Immature natural killer cell (primary cell): ENCODE results near the gene CDR2L. TPM values are rescaled to one million over a fixed set of nuclear protein-coding genes. Genes with fewer than 3 reads are reported as not detected.
"Not testable (repeated sequence)": the region's sequence is repeated elsewhere in the genome, so short reads cannot be mapped to it uniquely, and the experiment has no call there.

Source experiments
- DNase-seq, 3 donors: peaks; one replicate each; pipeline ENCODE4 v3.0.0; 2022; ENCODE audit warnings: mixed read lengths in 1 of 3
- H3K27ac Mint-ChIP-seq, 6 donors: one replicate each; pipeline ENCODE4 v1.8.0; 2020; ENCODE audit warnings: mixed read lengths in 6 of 6, mild to moderate bottlenecking in 5 of 6, inconsistent platforms in 4 of 6, moderate library complexity in 3 of 6
- H3K27me3 Mint-ChIP-seq, 3 donors: one replicate each; pipeline ENCODE4 v1.8.0; 2020 to 2021; ENCODE audit warnings: low read depth in 3 of 3, mild to moderate bottlenecking in 3 of 3, mixed read lengths in 3 of 3, moderate library complexity in 3 of 3, inconsistent platforms in 1 of 3
- H3K36me3 Mint-ChIP-seq, 3 donors: one replicate each; pipeline ENCODE4 v1.8.0; 2020; ENCODE audit warnings: mixed read lengths in 3 of 3, inconsistent platforms in 2 of 3, mild to moderate bottlenecking in 2 of 3
- H3K4me1 Mint-ChIP-seq, 2 donors: one replicate each; pipeline ENCODE4 v1.8.0; 2020; ENCODE audit warnings: inconsistent platforms in 2 of 2, mild to moderate bottlenecking in 2 of 2, mixed read lengths in 2 of 2, moderate library complexity in 1 of 2
- H3K4me3 Mint-ChIP-seq, 5 donors: one replicate each; pipeline ENCODE4 v1.8.0; 2020; ENCODE audit warnings: mild to moderate bottlenecking in 5 of 5, mixed read lengths in 5 of 5, inconsistent platforms in 3 of 5, moderate library complexity in 3 of 5
- H3K9me3 Mint-ChIP-seq, 6 donors: one replicate each; pipeline ENCODE4 v1.8.0; 2020; ENCODE audit warnings: mild to moderate bottlenecking in 6 of 6, mixed read lengths in 6 of 6, inconsistent platforms in 4 of 6, moderate library complexity in 3 of 6
- polyA plus RNA-seq, 3 donors: library from polyadenylated mRNA; unstranded; fragments of 300-500 nt; fragmentation: Illumina TruSeq; gene quantifications; one replicate each; pipeline ENCODE4 v1.2.3, GENCODE V29; 2021

CDR2L gene
- polyA plus RNA-seq, 3 donors from 2014 or later: not detected

GRCh38 chr17:75003070-75003956 is 15.9 kb downstream of the CDR2L start:
- Mint-ChIP-seq H3K9me3 (no peaks in the 10 kb centered on the region), H3K27me3 (peaks cover 2 to 8% (median 3%) of the 10 kb centered on the region in 3 donors), H3K4me1 (peaks cover 0 to 4% of the 10 kb centered on the region in 2 donors), H3K27ac (no peak overlapping the region), H3K4me3 (no peak overlapping the region), H3K36me3 (no peaks in the 10 kb centered on the region)
- DNase-seq: no peak

- Mint-ChIP-seq H3K27ac (no peak overlapping the region), H3K9me3 (no peaks in the 10 kb centered on the region)
These were observed 16.5 kb downstream of the CDR2L start for GRCh38 chr17:75003957-75004355.

GRCh38 chr17:75004371-75004770 is 16.9 kb downstream of the CDR2L start:
- no peak overlapping the region for H3K4me3 Mint-ChIP-seq
- no peaks in the 10 kb centered on the region for H3K36me3 Mint-ChIP-seq
- no peaks in the 10 kb centered on the region for H3K4me1 Mint-ChIP-seq
- H3K9me3 Mint-ChIP-seq: no peaks in the 10 kb centered on the region
- H3K27ac Mint-ChIP-seq: no peak overlapping the region
- peaks cover 2 to 8% (median 3%) of the 10 kb centered on the region in 3 donors for H3K27me3 Mint-ChIP-seq
- no peak for DNase-seq

More at GRCh38 chr17:75003957-75004355, 16.5 kb downstream of the CDR2L start:
- Mint-ChIP-seq H3K36me3 (no peaks in the 10 kb centered on the region), H3K4me1 (no peaks in the 10 kb centered on the region), H3K27me3 (peaks cover 2 to 8% (median 3%) of the 10 kb centered on the region in 3 donors), H3K4me3 (no peak overlapping the region)
- DNase-seq: no peak

- peaks cover 2 to 8% (median 3%) of the 10 kb centered on the region in 3 donors for H3K27me3 Mint-ChIP-seq
- no peak for DNase-seq
- H3K4me3 Mint-ChIP-seq: no peak overlapping the region
- H3K27ac Mint-ChIP-seq: no peak overlapping the region
- H3K9me3 Mint-ChIP-seq: no peaks in the 10 kb centered on the region
- no peaks in the 10 kb centered on the region for H3K4me1 Mint-ChIP-seq
- no peaks in the 10 kb centered on the region for H3K36me3 Mint-ChIP-seq
These were observed 17.9 kb downstream of the CDR2L start for GRCh38 chr17:75005291-75005690.

GRCh38 chr17:75006084-75006483 is 18.7 kb downstream of the CDR2L start:
- not testable (repeated sequence) for H3K36me3 Mint-ChIP-seq, H3K4me3 Mint-ChIP-seq, H3K4me1 Mint-ChIP-seq

GRCh38 chr17:75006653-75007052 is 19.2 kb downstream of the CDR2L start:
- no peak overlapping the region for H3K27ac Mint-ChIP-seq
- peaks cover 2 to 8% (median 3%) of the 10 kb centered on the region in 3 donors for H3K27me3 Mint-ChIP-seq
- DNase-seq: no peak
- no peak overlapping the region for H3K4me3 Mint-ChIP-seq
- H3K36me3 Mint-ChIP-seq: no peaks in the 10 kb centered on the region
- no peaks in the 10 kb centered on the region for H3K9me3 Mint-ChIP-seq
- no peaks in the 10 kb centered on the region for H3K4me1 Mint-ChIP-seq

More at GRCh38 chr17:75006084-75006483, 18.7 kb downstream of the CDR2L start:
- not testable (repeated sequence) for H3K9me3 Mint-ChIP-seq, H3K27ac Mint-ChIP-seq, DNase-seq, H3K27me3 Mint-ChIP-seq

- peaks cover 2% of the 10 kb centered on the region in 3 donors for H3K27me3 Mint-ChIP-seq
- H3K27ac Mint-ChIP-seq: no peak overlapping the region
- H3K36me3 Mint-ChIP-seq: no peaks in the 10 kb centered on the region
- H3K9me3 Mint-ChIP-seq: no peaks in the 10 kb centered on the region
- H3K4me1 Mint-ChIP-seq: peaks cover 13 to 14% of the 10 kb centered on the region in 2 donors
- no peak for DNase-seq
- no peak overlapping the region for H3K4me3 Mint-ChIP-seq
These were observed 20.9 kb downstream of the CDR2L start for GRCh38 chr17:75008373-75008772.

GRCh38 chr17:75009139-75009724 is 21.8 kb downstream of the CDR2L start:
- Mint-ChIP-seq H3K27ac (no peak overlapping the region), H3K36me3 (peaks cover 0 to 4% (median 4%) of the 10 kb centered on the region in 3 donors), H3K27me3 (peaks cover 2% of the 10 kb centered on the region in 3 donors), H3K4me3 (no peak overlapping the region), H3K9me3 (no peaks in the 10 kb centered on the region), H3K4me1 (peaks cover 19 to 22% of the 10 kb centered on the region in 2 donors)
- DNase-seq: no peak

- Mint-ChIP-seq H3K27ac (peak overlapping the region in 1 of 6 donors; percentile 23), H3K27me3 (peaks cover 2% of the 10 kb centered on the region in 3 donors), H3K4me3 (peak overlapping the region; percentile 18 to 96 (median 53)), H3K36me3 (peaks cover 4 to 8% (median 8%) of the 10 kb centered on the region in 3 donors), H3K9me3 (no peaks in the 10 kb centered on the region), H3K4me1 (peaks cover 26 to 35% of the 10 kb centered on the region in 2 donors)
- DNase-seq: no peak
These were observed 23.4 kb downstream of the CDR2L start for GRCh38 chr17:75010683-75011400.

GRCh38 chr17:75011401-75012095 is 24.1 kb downstream of the CDR2L start:
- no peak for DNase-seq
- no peaks in the 10 kb centered on the region for H3K9me3 Mint-ChIP-seq
- peaks cover 4 to 8% (median 8%) of the 10 kb centered on the region in 3 donors for H3K36me3 Mint-ChIP-seq
- H3K4me1 Mint-ChIP-seq: peaks cover 26 to 35% of the 10 kb centered on the region in 2 donors
- peak overlapping the region; percentile 91 to 96 (median 93) for H3K4me3 Mint-ChIP-seq
- H3K27ac Mint-ChIP-seq: peak overlapping the region in 4 of 6 donors; percentile 79 to 95 (median 90)
- peaks cover 0 to 2% (median 2%) of the 10 kb centered on the region in 3 donors for H3K27me3 Mint-ChIP-seq

- Mint-ChIP-seq H3K4me3 (peak overlapping the region; percentile 91 to 96 (median 93)), H3K27ac (peak overlapping the region; percentile 79 to 95 (median 93)), H3K4me1 (peaks cover 26 to 35% of the 10 kb centered on the region in 2 donors), H3K9me3 (no peaks in the 10 kb centered on the region), H3K36me3 (peaks cover 4 to 12% (median 8%) of the 10 kb centered on the region in 3 donors), H3K27me3 (peaks cover 0 to 2% (median 2%) of the 10 kb centered on the region in 3 donors)
- no peak for DNase-seq
These were observed 24.6 kb downstream of the CDR2L start for GRCh38 chr17:75012096-75012345.

GRCh38 chr17:75012346-75013091 is 25.1 kb downstream of the CDR2L start, which contains the start of gene MRPL58:
TSS of gene MRPL58 (plus strand) at chr17:75012670. CDS start at chr17:75012687, 17 bp downstream.
- H3K27me3 Mint-ChIP-seq: peaks cover 0 to 2% (median 2%) of the 10 kb centered on the region in 3 donors
- H3K4me1 Mint-ChIP-seq: peaks cover 26 to 35% of the 10 kb centered on the region in 2 donors
- H3K4me3 Mint-ChIP-seq: peak within 1 kb of the TSS; percentile 91 to 96 (median 93)
- peak; percentile 85 to 86 (median 86) for DNase-seq
- peaks cover 4 to 12% (median 8%) of the 10 kb centered on the region in 3 donors for H3K36me3 Mint-ChIP-seq
- H3K9me3 Mint-ChIP-seq: no peaks in the 10 kb centered on the region
- peak within 1 kb of the TSS; percentile 89 to 95 (median 93) for H3K27ac Mint-ChIP-seq
